ENCODE data around the gene MACIR. TPM values are rescaled to one million over a fixed set of nuclear protein-coding genes. Genes with fewer than 3 reads are reported as not detected.

Gene MACIR, protein sequence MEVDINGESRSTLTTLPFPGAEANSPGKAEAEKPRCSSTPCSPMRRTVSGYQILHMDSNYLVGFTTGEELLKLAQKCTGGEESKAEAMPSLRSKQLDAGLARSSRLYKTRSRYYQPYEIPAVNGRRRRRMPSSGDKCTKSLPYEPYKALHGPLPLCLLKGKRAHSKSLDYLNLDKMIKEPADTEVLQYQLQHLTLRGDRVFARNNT
- total RNA-seq = 10 to 100 TPM in 1 of 4 donors, 1 to 10 TPM in 3; 8.4 to 10.4 (median 9.5) TPM

DNA sequence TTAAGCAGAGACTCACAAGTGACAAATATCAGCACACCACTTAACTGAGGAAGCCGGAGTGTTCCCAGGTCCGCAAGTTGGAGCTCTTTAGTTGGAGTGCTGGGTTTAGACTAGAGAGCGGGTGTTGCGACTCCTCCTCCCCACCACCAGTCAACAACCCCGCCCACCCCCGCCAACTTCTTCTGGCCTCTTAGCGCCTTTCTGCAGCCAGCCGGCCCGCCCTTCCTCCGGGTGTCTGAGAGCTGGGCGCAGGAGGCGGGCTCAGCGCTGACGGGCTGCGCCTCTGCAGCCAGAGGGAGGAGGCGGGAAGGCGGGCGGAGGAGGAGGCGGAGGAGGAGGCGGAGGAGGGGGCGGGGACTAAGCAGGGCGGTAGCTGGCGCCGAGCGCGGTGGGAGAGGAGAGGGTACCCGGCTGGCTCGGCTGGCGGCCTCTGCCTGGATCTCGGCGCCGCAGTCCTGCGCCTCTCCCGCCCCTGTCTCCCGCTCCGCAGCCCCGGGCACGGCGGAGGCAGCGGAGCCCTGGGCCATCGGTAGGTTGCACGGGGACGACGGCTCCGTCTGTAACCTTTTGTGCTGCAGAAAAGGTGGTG is at the start of gene MACIR:
Gene MACIR, plus strand, starts transcription at position 396 of the 589 bp plus-strand sequence. CDS start 17,157 bp downstream, outside the sequence.
- DNase-seq (ENCODE audit: extremely low spot score) = peak; percentile 99
- no peaks in the 10 kb centered on the region for H3K36me3 ChIP-seq
- no peaks in the 10 kb centered on the region for H3K9me3 ChIP-seq
- intact Hi-C loops (cut with DNase I) = loop anchor here (2.0 kb wide), 1 partner anchor 304 kb away; the partner anchor contains the start of gene NUDT12
- H3K4me3 ChIP-seq = peak within 1 kb of the TSS; percentile 65 to 93 (median 80)
- peak within 1 kb of the TSS; percentile 82 to 89 (median 86) for H3K27ac ChIP-seq (replicated peaks in 1 of 4)
- H3K4me1 ChIP-seq = peaks cover 21 to 43% (median 37%) of the 10 kb centered on the region in 4 donors
- WGBS = 0% methylated on average over 8 of the region's 45 CpGs
- TF ChIP-seq CTCF (IDR thresholded peaks at IDR 0.05) (peak in 2 of 3 experiments; percentile 7 to 19), POLR2A (IDR thresholded peaks at IDR 0.05; ENCODE audit: low read depth) (no peak), POLR2AphosphoS5 (IDR thresholded peaks at IDR 0.05) (peak; percentile 83 to 84)
- H3K27me3 ChIP-seq = no peaks in the 10 kb centered on the region

GRCh38 chr5:103209065-103209464 is 49.5 kb upstream of the MACIR start:
- no peaks in the 10 kb centered on the region for H3K9me3 ChIP-seq
- H3K27me3 ChIP-seq = no peaks in the 10 kb centered on the region
- intact Hi-C loops (cut with DNase I) = no loop called here
- no peak overlapping the region for H3K27ac ChIP-seq (replicated peaks in 1 of 4)
- no peak for DNase-seq (ENCODE audit: extremely low spot score)
- no peak overlapping the region for H3K4me3 ChIP-seq
- H3K4me1 ChIP-seq = peaks cover 0 to 4% (median 0%) of the 10 kb centered on the region in 4 donors
- H3K36me3 ChIP-seq = peaks cover 0 to 14% (median 12%) of the 10 kb centered on the region in 4 donors
- TF ChIP-seq EP300 (IDR thresholded peaks at IDR 0.05) (no peak), POLR2AphosphoS5 (IDR thresholded peaks at IDR 0.05) (no peak), CTCF (IDR thresholded peaks at IDR 0.05) (no peak), POLR2A (IDR thresholded peaks at IDR 0.05; ENCODE audit: low read depth) (no peak)

DNA sequence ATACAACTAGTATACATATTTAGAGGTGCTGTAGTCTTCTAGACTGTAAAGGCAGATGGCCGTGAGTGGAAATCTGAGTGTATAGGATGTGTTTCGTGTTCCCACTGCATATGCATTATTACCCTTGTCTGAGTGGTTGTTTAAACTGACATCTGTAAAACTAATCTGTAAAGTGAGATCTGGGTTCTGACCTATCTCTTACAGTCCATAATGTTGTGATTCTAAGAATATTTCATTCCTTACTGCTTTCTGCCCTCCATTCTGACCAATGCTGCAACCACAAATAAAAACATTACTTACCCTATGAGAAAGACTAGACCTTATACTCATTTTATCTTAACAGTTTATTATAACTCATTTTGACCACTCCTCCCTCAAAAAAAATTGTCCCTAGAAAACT is 47.6 kb upstream of the MACIR start:
- Histone ChIP-seq H3K27ac (replicated peaks in 1 of 4) (no peak overlapping the region), H3K36me3 (peaks cover 0 to 8% (median 6%) of the 10 kb centered on the region in 4 donors), H3K4me1 (peaks cover 0 to 4% (median 0%) of the 10 kb centered on the region in 4 donors), H3K9me3 (no peaks in the 10 kb centered on the region), H3K4me3 (no peak overlapping the region), H3K27me3 (no peaks in the 10 kb centered on the region)
- intact Hi-C loops (cut with DNase I) = no loop called here
- WGBS = 95% methylated on average over 2 of the region's 2 CpGs
- TF ChIP-seq CTCF (IDR thresholded peaks at IDR 0.05) = no peak
- no peak for TF ChIP-seq EP300 (IDR thresholded peaks at IDR 0.05)
- TF ChIP-seq POLR2AphosphoS5 (IDR thresholded peaks at IDR 0.05) = no peak
- no peak for TF ChIP-seq POLR2A (IDR thresholded peaks at IDR 0.05; ENCODE audit: low read depth)
- no peak for DNase-seq (ENCODE audit: extremely low spot score)

DNA sequence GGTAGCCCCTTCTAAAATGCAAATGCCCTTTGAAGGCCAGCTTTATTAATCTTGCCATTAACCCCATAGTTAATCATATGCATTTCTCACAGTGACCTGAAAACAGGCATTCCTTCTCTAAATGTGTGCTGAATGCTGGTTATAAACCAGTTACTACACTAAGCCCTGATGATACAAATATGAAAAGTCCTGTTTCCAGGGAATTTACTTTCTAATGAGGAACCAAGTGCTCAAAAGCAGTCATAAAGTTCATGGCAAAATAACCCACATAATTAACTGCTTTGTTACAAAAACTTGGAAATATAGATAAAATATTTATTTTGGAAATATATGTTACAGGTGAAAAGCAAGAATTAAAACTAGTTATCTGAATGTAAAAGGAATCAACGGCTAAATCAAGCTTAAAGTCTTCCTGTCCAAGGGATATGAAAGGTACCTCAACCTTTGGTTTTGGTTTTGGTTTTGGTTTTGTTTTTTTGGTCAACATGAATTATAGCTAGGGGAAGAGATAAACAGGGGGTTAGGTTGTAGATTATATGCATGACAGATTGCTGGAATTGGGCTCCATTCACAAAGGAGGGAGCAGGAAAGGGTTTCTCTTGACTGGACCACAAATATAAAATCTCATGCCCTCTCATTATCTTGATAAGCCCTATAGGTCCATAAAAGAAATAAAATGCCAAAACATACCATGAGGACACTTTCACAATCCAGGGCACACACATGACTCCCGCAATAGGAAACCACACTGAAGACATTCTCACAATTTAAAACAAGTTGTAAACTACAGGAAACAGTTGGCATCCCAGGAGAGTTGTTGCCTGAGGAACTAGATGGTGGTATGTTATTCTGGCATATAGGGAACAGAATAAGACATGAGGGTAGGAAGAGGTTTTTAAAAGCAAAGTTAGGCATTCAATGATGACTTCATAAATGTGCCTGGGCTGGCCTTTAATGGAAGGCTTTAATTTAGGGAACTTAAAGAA is 46.7 kb upstream of the MACIR start:
- H3K4me1 ChIP-seq = peaks cover 0 to 4% (median 0%) of the 10 kb centered on the region in 4 donors
- H3K27ac ChIP-seq (replicated peaks in 1 of 4) = no peak overlapping the region
- peaks cover 0 to 2% (median under 1%) of the 10 kb centered on the region in 4 donors for H3K36me3 ChIP-seq
- TF ChIP-seq CTCF (IDR thresholded peaks at IDR 0.05) (no peak), POLR2AphosphoS5 (IDR thresholded peaks at IDR 0.05) (no peak), POLR2A (IDR thresholded peaks at IDR 0.05; ENCODE audit: low read depth) (no peak), EP300 (IDR thresholded peaks at IDR 0.05) (no peak)
- intact Hi-C loops (cut with DNase I) = no loop called here
- DNase-seq (ENCODE audit: extremely low spot score) = no peak
- no peak overlapping the region for H3K4me3 ChIP-seq
- 69% methylated on average over 2 of the region's 2 CpGs for WGBS
- no peaks in the 10 kb centered on the region for H3K27me3 ChIP-seq
- no peaks in the 10 kb centered on the region for H3K9me3 ChIP-seq

All from esophagus muscularis mucosa (tissue), 4 donors.